Lung (tissue), 12 donors: Measurements from ENCODE around the gene DENR. TPM values are rescaled to one million over a fixed set of nuclear protein-coding genes. Genes with fewer than 3 reads are reported as not detected.

Experiments used
- ATAC-seq: fragments of 200-7000 bp; cut with Tn5 transposase; one replicate; pipeline ENCODE4 v1.9.1; 2020; ENCODE audit warnings: moderate number of reproducible peaks; ENCODE audit not compliant: insufficient read depth, low FRiP score
- DNase-seq, 3 donors: peaks; one replicate each; pipeline ENCODE4 v3.0.0-alpha.2; 2013 to 2017
- H3K27ac ChIP-seq, 2 donors: one replicate each; pipeline ENCODE4 v1.5.1; 2013; ENCODE audit warnings: mild to moderate bottlenecking in 2 of 2, moderate library complexity in 2 of 2, control low read depth in 1 of 2, inconsistent platforms in 1 of 2, low read depth in 1 of 2, low read length in 1 of 2
- H3K27me3 ChIP-seq, 3 donors: one replicate each; pipeline ENCODE4 v1.5.1; 2013; ENCODE audit warnings: low read length in 2 of 3; ENCODE audit not compliant: control insufficient read depth in 3 of 3, insufficient read depth in 3 of 3
- H3K36me3 ChIP-seq, 4 donors: one replicate each; pipeline ENCODE4 v1.5.1; 2013; ENCODE audit warnings: low read length in 4 of 4, mild to moderate bottlenecking in 1 of 4, moderate library complexity in 1 of 4; ENCODE audit not compliant: control insufficient read depth in 4 of 4, insufficient read depth in 4 of 4
- H3K4me1 ChIP-seq, 5 donors: one replicate each; pipeline ENCODE4 v1.5.1; 2013; ENCODE audit warnings: low read length in 5 of 5, mild to moderate bottlenecking in 2 of 5, moderate library complexity in 1 of 5; ENCODE audit not compliant: control insufficient read depth in 5 of 5, insufficient read depth in 5 of 5
- H3K4me3 ChIP-seq: one replicate; pipeline ENCODE4 v1.5.1; 2013; ENCODE audit warnings: mild to moderate bottlenecking, control low read depth, moderate library complexity
- H3K9ac ChIP-seq, 2 donors: one replicate each; pipeline ENCODE4 v1.5.1; 2013; ENCODE audit warnings: low read length in 2 of 2, control low read depth in 1 of 2; ENCODE audit not compliant: insufficient read depth in 1 of 2
- H3K9me3 ChIP-seq, 4 donors: one replicate each; pipeline ENCODE4 v1.5.1; 2013; ENCODE audit warnings: low read length in 3 of 4, mild to moderate bottlenecking in 1 of 4, moderate library complexity in 1 of 4; ENCODE audit not compliant: control insufficient read depth in 4 of 4, insufficient read depth in 3 of 4
- WGBS, 2 donors: extraction: QIAGEN DNeasy Blood & Tissue Kit; methylation state at CpG; one replicate each; pipeline ENCODE4 v1.1.7; 2013; 5-methylcytosine and 5-hydroxymethylcytosine counted together
- polyA plus RNA-seq, 2 donors: library from polyadenylated mRNA; stranded (reverse); fragments of 200-250 nt; gene quantifications; one replicate each; pipeline ENCODE4 v1.2.1, GENCODE V29; 2013
- total RNA-seq, 2 donors: library from RNA; depleted of rRNA in 1 of 2; stranded (reverse); fragments of >200 nt in 1 of 2; gene quantifications; one replicate each; pipeline ENCODE4 v1.2.1, GENCODE V29; 2014 to 2021
- TF ChIP-seq, protein P1 (sequence below): IDR thresholded peaks from 2 replicates; pipeline ENCODE4 v1.5.1; 2012; ENCODE audit warnings: mild to moderate bottlenecking; ENCODE audit errors: control extremely low read depth, extremely low read depth
- donor health status: control.
- donor health status: control.
- donor health status: Bipolar disorder and iron deficiency.
- donor health status: healthy.
- donor health status: DM: yes; HTN: yes; CAD: no.

DENR gene
- total and polyA plus RNA-seq, 4 donors = 19.5 to 40.2 (median 25.6) TPM

DNA sequence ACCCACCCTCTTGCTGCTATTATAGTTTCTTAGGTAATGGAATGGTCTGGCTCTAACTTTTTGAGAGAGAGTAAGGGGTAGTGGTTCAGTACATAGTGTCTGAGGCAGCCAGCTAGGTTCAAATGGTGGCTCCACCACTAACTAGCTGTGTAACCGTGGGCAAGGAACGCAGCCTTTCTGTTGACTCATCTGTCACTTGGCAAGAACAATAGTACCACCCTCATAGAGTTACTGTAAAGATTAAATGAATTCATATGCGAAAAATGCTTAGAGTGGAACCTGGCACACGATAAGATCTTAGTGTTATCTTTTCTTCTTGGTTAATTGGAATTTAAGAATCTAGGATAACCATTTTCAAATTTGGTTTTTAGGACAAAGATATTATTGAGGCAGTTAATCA lies 35.8 kb downstream of the DENR start:
- WGBS, 2 donors = 69 to 89% methylated on average over 4 of the region's 4 CpGs
- no peak for ATAC-seq
- Histone ChIP-seq H3K27me3 (no peaks in the 10 kb centered on the region), H3K9ac (no peak overlapping the region), H3K27ac (no peak overlapping the region), H3K9me3 (no peaks in the 10 kb centered on the region), H3K4me3 (no peak overlapping the region), H3K4me1 (no peaks in the 10 kb centered on the region), H3K36me3 (no peaks in the 10 kb centered on the region)
- no peak for DNase-seq
- TF ChIP-seq, protein P1, sequence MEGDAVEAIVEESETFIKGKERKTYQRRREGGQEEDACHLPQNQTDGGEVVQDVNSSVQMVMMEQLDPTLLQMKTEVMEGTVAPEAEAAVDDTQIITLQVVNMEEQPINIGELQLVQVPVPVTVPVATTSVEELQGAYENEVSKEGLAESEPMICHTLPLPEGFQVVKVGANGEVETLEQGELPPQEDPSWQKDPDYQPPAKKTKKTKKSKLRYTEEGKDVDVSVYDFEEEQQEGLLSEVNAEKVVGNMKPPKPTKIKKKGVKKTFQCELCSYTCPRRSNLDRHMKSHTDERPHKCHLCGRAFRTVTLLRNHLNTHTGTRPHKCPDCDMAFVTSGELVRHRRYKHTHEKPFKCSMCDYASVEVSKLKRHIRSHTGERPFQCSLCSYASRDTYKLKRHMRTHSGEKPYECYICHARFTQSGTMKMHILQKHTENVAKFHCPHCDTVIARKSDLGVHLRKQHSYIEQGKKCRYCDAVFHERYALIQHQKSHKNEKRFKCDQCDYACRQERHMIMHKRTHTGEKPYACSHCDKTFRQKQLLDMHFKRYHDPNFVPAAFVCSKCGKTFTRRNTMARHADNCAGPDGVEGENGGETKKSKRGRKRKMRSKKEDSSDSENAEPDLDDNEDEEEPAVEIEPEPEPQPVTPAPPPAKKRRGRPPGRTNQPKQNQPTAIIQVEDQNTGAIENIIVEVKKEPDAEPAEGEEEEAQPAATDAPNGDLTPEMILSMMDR = no peak

DNA sequence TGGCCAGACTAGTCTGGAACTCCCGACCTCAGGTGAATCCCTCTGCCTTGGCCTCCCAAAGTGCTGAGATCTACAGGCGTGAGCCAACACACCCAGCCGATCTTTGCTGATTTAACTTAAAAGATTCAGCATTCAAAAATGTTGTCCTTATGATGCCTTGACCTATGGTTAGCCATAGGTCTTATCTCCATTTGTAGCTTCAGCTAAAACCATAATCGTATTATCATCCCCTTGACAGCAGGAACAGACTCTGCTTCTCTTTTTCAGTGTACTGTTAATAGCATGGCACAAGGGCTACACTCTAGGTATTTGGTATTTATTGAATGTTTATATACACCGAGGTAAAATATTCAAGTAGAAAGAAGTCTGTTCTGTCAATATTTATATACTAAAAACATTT lies 37.0 kb downstream of the DENR start:
- H3K4me1 ChIP-seq = no peaks in the 10 kb centered on the region
- H3K36me3 ChIP-seq = no peaks in the 10 kb centered on the region
- no peak overlapping the region for H3K27ac ChIP-seq
- H3K4me3 ChIP-seq = no peak overlapping the region
- DNase-seq (no peak), ATAC-seq (no peak)
- TF ChIP-seq, protein P1 = no peak
- 83 to 89% methylated on average over 5 of the region's 5 CpGs for WGBS, 2 donors
- H3K9ac ChIP-seq = no peak overlapping the region
- H3K27me3 ChIP-seq = no peaks in the 10 kb centered on the region
- H3K9me3 ChIP-seq = no peaks in the 10 kb centered on the region

DNA sequence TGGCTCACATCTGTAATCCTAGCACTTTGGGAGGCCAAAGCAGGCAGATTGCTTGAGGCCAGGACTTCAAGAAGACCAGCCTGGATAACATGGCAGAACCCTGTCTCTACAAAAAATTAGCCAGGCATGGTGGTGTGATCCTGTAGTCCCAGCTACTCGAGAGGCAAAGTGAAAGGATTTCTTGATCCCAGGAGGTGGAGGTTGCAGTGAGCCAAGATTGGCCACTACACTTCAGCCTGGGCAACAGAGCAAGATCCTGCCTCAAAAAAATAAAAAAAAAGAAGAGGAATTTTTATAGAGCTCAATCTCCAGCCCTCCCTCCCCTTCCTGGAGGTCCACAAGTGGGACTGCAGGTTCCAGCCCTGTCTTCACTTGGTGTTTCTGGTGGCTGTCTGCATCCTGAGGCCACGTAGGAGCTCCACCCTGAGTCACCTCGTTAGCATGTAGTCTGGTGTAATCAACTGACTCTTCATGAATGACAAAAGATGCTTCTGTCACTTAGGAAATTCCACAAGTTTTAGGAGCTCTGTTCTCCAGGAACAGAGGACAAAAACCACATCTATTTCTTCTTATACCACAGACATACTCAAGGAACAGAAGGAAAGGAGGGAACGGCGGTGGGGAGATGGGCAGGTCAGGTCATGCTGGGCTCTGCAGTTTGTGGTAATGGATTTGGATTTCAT lies 37.9 kb downstream of the DENR start:
- no peaks in the 10 kb centered on the region for H3K27me3 ChIP-seq
- TF ChIP-seq, protein P1 = no peak
- 81 to 87% methylated on average over 5 of the region's 5 CpGs for WGBS, 2 donors
- no peak overlapping the region for H3K4me3 ChIP-seq
- H3K9ac ChIP-seq = no peak overlapping the region
- H3K4me1 ChIP-seq = no peaks in the 10 kb centered on the region
- ATAC-seq (no peak), DNase-seq (no peak)
- no peaks in the 10 kb centered on the region for H3K9me3 ChIP-seq
- H3K27ac ChIP-seq = no peak overlapping the region
- no peaks in the 10 kb centered on the region for H3K36me3 ChIP-seq

DNA sequence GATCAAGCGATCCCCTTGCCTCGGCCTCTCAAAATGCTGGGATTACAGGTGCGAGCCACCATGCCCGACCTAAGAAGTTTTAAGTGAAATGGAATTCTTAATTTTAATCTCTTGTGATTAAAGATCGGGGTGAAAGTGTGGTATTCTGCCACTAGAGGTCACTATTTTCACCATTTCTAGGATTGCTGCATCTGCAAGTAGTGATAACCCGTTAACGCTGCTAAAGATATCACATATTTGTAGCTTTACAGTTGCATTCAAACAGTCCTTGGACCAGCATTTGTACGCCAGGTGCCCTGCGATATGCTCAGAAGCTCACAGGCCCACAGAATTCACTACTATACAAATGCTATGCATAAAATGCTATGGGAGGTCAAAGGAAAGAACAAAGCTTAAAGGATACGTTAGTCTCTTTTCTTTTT lies 41.1 kb downstream of the DENR start:
- H3K36me3 ChIP-seq = no peaks in the 10 kb centered on the region
- DNase-seq (peak in 2 of 3 donors; percentile 54 to 72), ATAC-seq (peak; percentile 58)
- no peak overlapping the region for H3K27ac ChIP-seq
- H3K4me3 ChIP-seq = no peak overlapping the region
- TF ChIP-seq, protein P1 = peak; percentile 53
- 17 to 28% methylated on average over 10 of the region's 10 CpGs for WGBS, 2 donors
- H3K4me1 ChIP-seq = no peaks in the 10 kb centered on the region
- no peak overlapping the region for H3K9ac ChIP-seq
- H3K9me3 ChIP-seq = no peaks in the 10 kb centered on the region
- H3K27me3 ChIP-seq = no peaks in the 10 kb centered on the region
